HepG2 (cell line): ENCODE measurements around the gene APBA1. TPM values are rescaled to one million over a fixed set of nuclear protein-coding genes. Genes with fewer than 3 reads are reported as not detected.

Experiments
- ATAC-seq: fragments of 200-7000 bp; cut with Tn5 transposase; 3 replicates; pipeline ENCODE4 v1.9.1; 2020; ENCODE audit warnings: mild to moderate bottlenecking, moderate library complexity
- BruUV-seq: library from RNA; stranded (reverse); fragments of 400-500 nt; replicated peaks from 2 replicates; lab custom pipeline; 2021; lab: Mats Ljungman, UMichigan
- CTCF ChIA-PET: fragments of 300-600 bp; formaldehyde crosslinking; extraction: SDS; loops from one replicate; lab custom pipeline; 2021; ENCODE audit warnings: low total read pairs, inconsistent platforms, low intra/inter-chr PET ratio; lab: Yijun Ruan, JAX
- POLR2A ChIA-PET: fragments of 350-600 bp; sonication (Branson Sonifier 250); formaldehyde crosslinking; loops from one replicate; lab custom pipeline; 2020; ENCODE audit warnings: antibody characterized with exemption, inconsistent platforms; lab: Yijun Ruan, JAX
- DNase-seq: peaks from one replicate; pipeline ENCODE4 v3.0.0-alpha.2; 2015; ENCODE audit warnings: low spot score
- FAIRE-seq: peaks from 3 replicates; lab custom pipeline; 2011; peaks lifted over from hg19 to GRCh38; lab: Jason Lieb, UNC
- H2AFZ ChIP-seq: one replicate; pipeline ENCODE4 v1.6.1; 2011; ENCODE audit warnings: low read length, inconsistent platforms
- H3K27ac ChIP-seq: fragments of 300-600 bp; 3 replicates; pipeline ENCODE4 v1.8.0; 2011; ENCODE audit warnings: mixed run types, mild to moderate bottlenecking, mixed read lengths, low read length, inconsistent platforms; ENCODE audit not compliant: insufficient read depth; ENCODE audit errors: extremely low read length
- H3K27me3 ChIP-seq, 2 experiments: fragments of 200-600 bp in 1 of 2; 2 replicates in 1 of 2; 3 replicates in 1 of 2; pipeline versions ENCODE4 v1.6.0 to v1.8.0; 2011; ENCODE audit warnings: low read length in 2 of 2, mild to moderate bottlenecking in 2 of 2, moderate library complexity in 2 of 2, inconsistent platforms in 1 of 2; ENCODE audit not compliant: insufficient read depth in 2 of 2, control insufficient read depth in 1 of 2
- H3K36me3 ChIP-seq, 2 experiments: fragments of 200-600 bp in 1 of 2; replicated peaks in 1 of 2; 2 replicates in 1 of 2; 3 replicates in 1 of 2; pipeline versions ENCODE4 v1.5.1 to v1.8.0; 2011; ENCODE audit warnings: low read length in 2 of 2, inconsistent platforms in 1 of 2; ENCODE audit not compliant: insufficient read depth in 2 of 2, control insufficient read depth in 1 of 2
- H3K4me1 ChIP-seq: 2 replicates; pipeline ENCODE4 v1.5.1; 2012; ENCODE audit warnings: low read length, inconsistent platforms; ENCODE audit not compliant: insufficient read depth
- H3K4me2 ChIP-seq: 2 replicates; pipeline ENCODE4 v1.6.0; 2011; ENCODE audit warnings: low read depth, low read length, inconsistent platforms
- H3K4me3 ChIP-seq, 3 experiments: fragments of 200-600 bp in 1 of 3; sonication (generic), shearing (Covaris generic) in 1 of 3; replicated peaks in 1 of 3; 2 replicates each; pipeline ENCODE4 v1.5.1; 2011 to 2016; ENCODE audit warnings: low read length in 3 of 3, inconsistent platforms in 2 of 3, low read depth in 2 of 3, mild to moderate bottlenecking in 2 of 3, control low read depth in 1 of 3, mixed read lengths in 1 of 3; ENCODE audit not compliant: insufficient read depth in 1 of 3
- H3K79me2 ChIP-seq: one replicate; pipeline ENCODE4 v1.6.1; 2011; ENCODE audit warnings: low read length, inconsistent platforms; ENCODE audit not compliant: insufficient read depth
- H3K9ac ChIP-seq: 2 replicates; pipeline ENCODE4 v1.6.0; 2011; ENCODE audit warnings: mild to moderate bottlenecking, low read depth, low read length, inconsistent platforms; ENCODE audit not compliant: insufficient read depth
- H3K9me3 ChIP-seq: 2 replicates; pipeline ENCODE4 v1.5.1; 2012; ENCODE audit warnings: mild to moderate bottlenecking, low read length
- H4K20me1 ChIP-seq: 2 replicates; pipeline ENCODE4 v1.6.0; 2011; ENCODE audit warnings: inconsistent platforms, mild to moderate bottlenecking, low read length, moderate library complexity; ENCODE audit not compliant: insufficient read depth
- ATF7 ChIP-seq, 2 experiments: fragments of 450-650 bp in 1 of 2; sonication (generic) in 1 of 2; formaldehyde crosslinking in 1 of 2; IDR thresholded peaks; 2 replicates each; pipeline versions ENCODE4 v1.4.0 to v1.6.1; 2016 to 2020; ENCODE audit warnings: antibody characterized with exemption in 1 of 2, mild to moderate bottlenecking in 1 of 2, missing genetic modification reagents in 1 of 2
- DNMT1 ChIP-seq: sonication (generic); formaldehyde crosslinking; IDR thresholded peaks from 2 replicates; pipeline ENCODE4 v1.5.1; 2020; ENCODE audit warnings: mild to moderate bottlenecking, missing genetic modification reagents
- RFX1 ChIP-seq: fragments of 450-650 bp; IDR thresholded peaks from 2 replicates; pipeline ENCODE4 v1.6.1; 2017
- ZBTB1 ChIP-seq: sonication (generic); formaldehyde crosslinking; IDR thresholded peaks from 2 replicates; pipeline ENCODE4 v1.4.0; 2020; ENCODE audit warnings: missing genetic modification reagents, borderline replicate concordance
- ZMYM4 ChIP-seq: sonication (generic); formaldehyde crosslinking; IDR thresholded peaks from 2 replicates; pipeline ENCODE4 v1.8.1; 2023; ENCODE audit warnings: mild to moderate bottlenecking, missing genetic modification reagents
- ZNF3 ChIP-seq: IDR thresholded peaks from 2 replicates; pipeline ENCODE4 v1.7.0; 2017; ENCODE audit warnings: inconsistent platforms
- ZNF547 ChIP-seq: sonication (generic); formaldehyde crosslinking; IDR thresholded peaks from 2 replicates; pipeline ENCODE4 v1.5.1; 2020; ENCODE audit warnings: mild to moderate bottlenecking, missing genetic modification reagents
- ZNF572 ChIP-seq: sonication (generic); formaldehyde crosslinking; IDR thresholded peaks from 2 replicates; pipeline ENCODE4 v1.5.1; 2020; ENCODE audit warnings: mild to moderate bottlenecking, missing genetic modification reagents
- ZNF674 ChIP-seq: sonication (generic); formaldehyde crosslinking; IDR thresholded peaks from 2 replicates; pipeline ENCODE4 v1.5.0; 2020; ENCODE audit warnings: low read depth, mild to moderate bottlenecking, missing genetic modification reagents
- ZNF749 ChIP-seq: sonication (generic); formaldehyde crosslinking; IDR thresholded peaks from 2 replicates; pipeline ENCODE4 v1.8.0; 2022; ENCODE audit warnings: mild to moderate bottlenecking, missing genetic modification reagents, moderate library complexity, borderline replicate concordance
- ZSCAN21 ChIP-seq: sonication (generic); formaldehyde crosslinking; IDR thresholded peaks from 2 replicates; pipeline ENCODE4 v1.8.0; 2022; ENCODE audit warnings: mild to moderate bottlenecking, missing genetic modification reagents, moderate library complexity, borderline replicate concordance
- WGBS: methylation state at CpG from one replicate; pipeline ENCODE4 v1.1.6; 2017; ENCODE audit warnings: low lambda C conversion rate; 5-methylcytosine and 5-hydroxymethylcytosine counted together
- in situ Hi-C: cut with HindIII; loops from 2 replicates; pipeline ENCODE4 v1.10.0; 2017; ENCODE audit warnings: low pct_unique_long_range_greater_than_20kb; ENCODE audit not compliant: extremely low pct_ligation_motif_present
- intact Hi-C: fragments of 100-400 bp; cut with micrococcal nuclease; formaldehyde crosslinking; loops from one replicate; pipeline ENCODE4 v1.10.0; 2022; ENCODE audit not compliant: unreplicated experiment
- polyA plus RNA-seq, 8 experiments: library from polyadenylated mRNA; depleted of rRNA in 3 of 8; stranded (reverse) in 7 of 8; unstranded in 1 of 8; fragments of >200 nt; fragmentation: Illumina TruSeq in 4 of 8; extraction: Trizol in 4 of 8; gene quantifications; 2 replicates each; pipeline versions ENCODE4 v1.2.1 to v1.2.3, GENCODE V29; 2011 to 2016; ENCODE audit warnings: low read depth in 4 of 8, missing spikeins in 1 of 8, mixed read lengths in 1 of 8; ENCODE audit not compliant: insufficient read depth in 1 of 8
- total RNA-seq, 5 experiments: library from RNA; depleted of rRNA; stranded (reverse); fragments of >200 nt; fragmentation: Illumina TruSeq; extraction: Trizol; gene quantifications; 2 replicates each; pipeline ENCODE4 v1.2.3, GENCODE V29; 2016; ENCODE audit warnings: low read depth in 1 of 5
- TF ChIP-seq, protein P1 (sequence below): sonication (generic); formaldehyde crosslinking; conservative IDR thresholded peaks from 2 replicates; pipeline ENCODE4 v1.4.0; 2020; ENCODE audit warnings: missing genetic modification reagents
- TF ChIP-seq, protein P2 (sequence below): sonication (generic); formaldehyde crosslinking; IDR thresholded peaks from 2 replicates; pipeline ENCODE4 v1.8.0; 2022; ENCODE audit warnings: mild to moderate bottlenecking, missing genetic modification reagents, moderate library complexity
- TF ChIP-seq, protein P3 (sequence below): sonication (generic); formaldehyde crosslinking; IDR thresholded peaks from 2 replicates; pipeline ENCODE4 v1.4.0; 2020; ENCODE audit warnings: missing genetic modification reagents, borderline replicate concordance
- TF ChIP-seq, protein P4 (sequence below): sonication (generic); formaldehyde crosslinking; IDR thresholded peaks from 2 replicates; pipeline ENCODE4 v1.5.1; 2020; ENCODE audit warnings: missing genetic modification reagents, mild to moderate bottlenecking, borderline replicate concordance

Gene APBA1
- total and polyA plus RNA-seq, 2 of the 13 experiments (the other 11 are each of a cell fraction or from before 2014, with no cell fraction given) = 0.15 TPM; not detected in 1

DNA sequence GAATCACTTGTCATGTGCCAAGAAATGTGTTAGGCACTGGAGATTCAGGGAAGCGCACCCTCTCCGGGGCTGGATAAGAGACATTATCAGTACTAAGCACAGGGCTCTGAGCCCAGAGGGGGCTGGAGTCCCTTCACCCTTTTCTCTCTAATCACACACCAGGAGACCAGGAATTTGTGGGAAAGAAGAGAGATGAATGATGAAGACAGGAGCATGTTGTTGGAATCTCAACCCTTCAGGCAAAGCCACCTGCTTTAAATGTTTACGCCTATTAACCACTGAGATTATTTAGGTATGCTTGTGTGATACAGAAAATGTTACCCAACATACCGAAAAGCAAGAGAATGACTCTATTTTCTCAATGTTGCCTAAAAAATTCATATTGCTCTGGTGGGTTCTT, 227.4 kb downstream of the APBA1 start:
- intact Hi-C loops (no loop called here), in situ Hi-C loops (loop anchor here (5.0 to 25.0 kb wide), 2 partner anchors 58 to 468 kb away; no protein-coding TSS in a partner anchor)
- BruUV-seq = no TSS peak
- Histone ChIP-seq H3K4me2 (no peak overlapping the region), H3K36me3 (no peaks in the 10 kb centered on the region), H3K79me2 (no peaks in the 10 kb centered on the region), H2AFZ (no peak overlapping the region), H3K27ac (no peak overlapping the region), H3K9me3 (no peaks in the 10 kb centered on the region), H3K9ac (no peak overlapping the region), H3K4me3 (no peak overlapping the region), H3K27me3 (peaks cover 2 to 9% of the 10 kb centered on the region in 2 experiments; a peak in 3 of 5 replicates), H4K20me1 (no peaks in the 10 kb centered on the region), H3K4me1 (no peaks in the 10 kb centered on the region)
- POLR2A ChIA-PET = no interaction called here
- TF ChIP-seq ZNF674 (CRISPR knock-in tag) (no peak), ZNF749 (CRISPR knock-in tag) (no peak), DNMT1 (CRISPR knock-in tag) (no peak), ZNF547 (CRISPR knock-in tag) (no peak), RFX1 (no peak), ATF7 (IDR thresholded peaks at IDR 0.05) (no peak), ATF7 (CRISPR knock-in tag; IDR thresholded peaks at IDR 0.05) (no peak), ZNF3 (CRISPR knock-in tag) (no peak), ZNF572 (no peak), ZMYM4 (CRISPR knock-in tag) (no peak), ZSCAN21 (CRISPR knock-in tag) (no peak), ZBTB1 (CRISPR knock-in tag) (no peak)
- TF ChIP-seq, protein P1, sequence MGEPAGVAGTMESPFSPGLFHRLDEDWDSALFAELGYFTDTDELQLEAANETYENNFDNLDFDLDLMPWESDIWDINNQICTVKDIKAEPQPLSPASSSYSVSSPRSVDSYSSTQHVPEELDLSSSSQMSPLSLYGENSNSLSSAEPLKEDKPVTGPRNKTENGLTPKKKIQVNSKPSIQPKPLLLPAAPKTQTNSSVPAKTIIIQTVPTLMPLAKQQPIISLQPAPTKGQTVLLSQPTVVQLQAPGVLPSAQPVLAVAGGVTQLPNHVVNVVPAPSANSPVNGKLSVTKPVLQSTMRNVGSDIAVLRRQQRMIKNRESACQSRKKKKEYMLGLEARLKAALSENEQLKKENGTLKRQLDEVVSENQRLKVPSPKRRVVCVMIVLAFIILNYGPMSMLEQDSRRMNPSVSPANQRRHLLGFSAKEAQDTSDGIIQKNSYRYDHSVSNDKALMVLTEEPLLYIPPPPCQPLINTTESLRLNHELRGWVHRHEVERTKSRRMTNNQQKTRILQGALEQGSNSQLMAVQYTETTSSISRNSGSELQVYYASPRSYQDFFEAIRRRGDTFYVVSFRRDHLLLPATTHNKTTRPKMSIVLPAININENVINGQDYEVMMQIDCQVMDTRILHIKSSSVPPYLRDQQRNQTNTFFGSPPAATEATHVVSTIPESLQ (CRISPR knock-in tag) = no peak
- TF ChIP-seq, protein P2, sequence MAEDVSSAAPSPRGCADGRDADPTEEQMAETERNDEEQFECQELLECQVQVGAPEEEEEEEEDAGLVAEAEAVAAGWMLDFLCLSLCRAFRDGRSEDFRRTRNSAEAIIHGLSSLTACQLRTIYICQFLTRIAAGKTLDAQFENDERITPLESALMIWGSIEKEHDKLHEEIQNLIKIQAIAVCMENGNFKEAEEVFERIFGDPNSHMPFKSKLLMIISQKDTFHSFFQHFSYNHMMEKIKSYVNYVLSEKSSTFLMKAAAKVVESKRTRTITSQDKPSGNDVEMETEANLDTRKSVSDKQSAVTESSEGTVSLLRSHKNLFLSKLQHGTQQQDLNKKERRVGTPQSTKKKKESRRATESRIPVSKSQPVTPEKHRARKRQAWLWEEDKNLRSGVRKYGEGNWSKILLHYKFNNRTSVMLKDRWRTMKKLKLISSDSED (CRISPR knock-in tag) = no peak
- TF ChIP-seq, protein P3, sequence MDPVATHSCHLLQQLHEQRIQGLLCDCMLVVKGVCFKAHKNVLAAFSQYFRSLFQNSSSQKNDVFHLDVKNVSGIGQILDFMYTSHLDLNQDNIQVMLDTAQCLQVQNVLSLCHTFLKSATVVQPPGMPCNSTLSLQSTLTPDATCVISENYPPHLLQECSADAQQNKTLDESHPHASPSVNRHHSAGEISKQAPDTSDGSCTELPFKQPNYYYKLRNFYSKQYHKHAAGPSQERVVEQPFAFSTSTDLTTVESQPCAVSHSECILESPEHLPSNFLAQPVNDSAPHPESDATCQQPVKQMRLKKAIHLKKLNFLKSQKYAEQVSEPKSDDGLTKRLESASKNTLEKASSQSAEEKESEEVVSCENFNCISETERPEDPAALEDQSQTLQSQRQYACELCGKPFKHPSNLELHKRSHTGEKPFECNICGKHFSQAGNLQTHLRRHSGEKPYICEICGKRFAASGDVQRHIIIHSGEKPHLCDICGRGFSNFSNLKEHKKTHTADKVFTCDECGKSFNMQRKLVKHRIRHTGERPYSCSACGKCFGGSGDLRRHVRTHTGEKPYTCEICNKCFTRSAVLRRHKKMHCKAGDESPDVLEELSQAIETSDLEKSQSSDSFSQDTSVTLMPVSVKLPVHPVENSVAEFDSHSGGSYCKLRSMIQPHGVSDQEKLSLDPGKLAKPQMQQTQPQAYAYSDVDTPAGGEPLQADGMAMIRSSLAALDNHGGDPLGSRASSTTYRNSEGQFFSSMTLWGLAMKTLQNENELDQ (CRISPR knock-in tag) = no peak
- TF ChIP-seq, protein P4, sequence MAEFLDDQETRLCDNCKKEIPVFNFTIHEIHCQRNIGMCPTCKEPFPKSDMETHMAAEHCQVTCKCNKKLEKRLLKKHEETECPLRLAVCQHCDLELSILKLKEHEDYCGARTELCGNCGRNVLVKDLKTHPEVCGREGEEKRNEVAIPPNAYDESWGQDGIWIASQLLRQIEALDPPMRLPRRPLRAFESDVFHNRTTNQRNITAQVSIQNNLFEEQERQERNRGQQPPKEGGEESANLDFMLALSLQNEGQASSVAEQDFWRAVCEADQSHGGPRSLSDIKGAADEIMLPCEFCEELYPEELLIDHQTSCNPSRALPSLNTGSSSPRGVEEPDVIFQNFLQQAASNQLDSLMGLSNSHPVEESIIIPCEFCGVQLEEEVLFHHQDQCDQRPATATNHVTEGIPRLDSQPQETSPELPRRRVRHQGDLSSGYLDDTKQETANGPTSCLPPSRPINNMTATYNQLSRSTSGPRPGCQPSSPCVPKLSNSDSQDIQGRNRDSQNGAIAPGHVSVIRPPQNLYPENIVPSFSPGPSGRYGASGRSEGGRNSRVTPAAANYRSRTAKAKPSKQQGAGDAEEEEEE = no peak
- FAIRE-seq = no peak
- DNase-seq = no peak
- ATAC-seq = no peak
- CTCF ChIA-PET = no interaction called here
- 61% methylated on average over 4 of the region's 4 CpGs for WGBS
